Esophagus squamous epithelium (tissue), 5 donors: ENCODE measurements around the gene DPP3. TPM values are rescaled to one million over a fixed set of nuclear protein-coding genes. Genes with fewer than 3 reads are reported as not detected.

Experiments used
- DNase-seq: peaks from one replicate; lab custom pipeline; 2025; lab: John Stamatoyannopoulos, UW
- H3K27ac ChIP-seq, 4 donors: fragments of 200-600 bp; sonication (generic); one replicate each; pipeline ENCODE4 v1.5.1; 2016 to 2019; ENCODE audit warnings: mild to moderate bottlenecking in 1 of 4
- H3K27me3 ChIP-seq, 4 donors: fragments of 200-600 bp; sonication (generic); 1 replicate in 3 of 4; 2 replicates in 1 of 4; pipeline versions ENCODE4 v1.5.1 to v1.6.0; 2017 to 2021; ENCODE audit warnings: antibody characterized with exemption in 1 of 4
- H3K36me3 ChIP-seq, 3 donors: fragments of 200-600 bp; sonication (generic); one replicate each; pipeline ENCODE4 v1.5.1; 2016 to 2019
- H3K4me1 ChIP-seq, 3 donors: fragments of 200-600 bp; sonication (generic); one replicate each; pipeline ENCODE4 v1.5.1; 2017 to 2019
- H3K4me3 ChIP-seq, 4 donors: fragments of 200-600 bp; sonication (generic); 1 replicate in 3 of 4; 2 replicates in 1 of 4; pipeline ENCODE4 v1.5.1; 2016 to 2019; ENCODE audit warnings: mild to moderate bottlenecking in 2 of 4, moderate library complexity in 1 of 4
- H3K9me3 ChIP-seq, 3 donors: fragments of 200-600 bp; sonication (generic); one replicate each; pipeline ENCODE4 v1.5.1; 2016 to 2019
- CTCF ChIP-seq, 6 experiments: fragments of 450-650 bp in 4 of 6; fragments of 200-600 bp in 2 of 6; sonication (generic) in 2 of 6; IDR thresholded peaks; one replicate each; pipeline ENCODE4 v1.5.1; 2016 to 2019; ENCODE audit warnings: antibody characterized with exemption in 6 of 6, mild to moderate bottlenecking in 4 of 6, moderate library complexity in 4 of 6
- POLR2A ChIP-seq, 4 donors: fragments of 450-650 bp; IDR thresholded peaks; one replicate each; pipeline ENCODE4 v1.6.1; 2017; ENCODE audit warnings: antibody characterized with exemption in 4 of 4, mild to moderate bottlenecking in 4 of 4, moderate library complexity in 3 of 4
- whole genome bisulfite sequencing, 2 donors: methylation state at CpG; one replicate each; pipeline ENCODE4 v1.1.5; 2018; 5-methylcytosine and 5-hydroxymethylcytosine counted together
- intact Hi-C: fragments of 100-400 bp; cut with DNase I; formaldehyde crosslinking; loops from one replicate; pipeline ENCODE4 v1.15.0; 2022
- total RNA-seq, 4 donors: library from RNA; depleted of rRNA; stranded (reverse); fragments of >200 nt; gene quantifications; one replicate each; pipeline ENCODE4 v1.1.0, GENCODE V29; 2016
- donor health status: DM: yes; HTN: yes; CAD: no.

Gene DPP3
- total RNA-seq, 4 donors from 2014 or later = 24.6 to 49.2 (median 43.5) TPM

GRCh38 chr11:66546368-66546965 lies 66.2 kb downstream of the DPP3 start, which contains the start of gene ACTN3:
Gene ACTN3 (plus strand): TSS chr11:66546903. CDS start chr11:66546938, 35 bp downstream.
- Histone ChIP-seq H3K4me3 (peak within 1 kb of the TSS; percentile 68 to 90 (median 82)), H3K27ac (peak within 1 kb of the TSS; percentile 60 to 89 (median 84)), H3K4me1 (peaks cover 7 to 40% (median 26%) of the 10 kb centered on the region in 3 donors), H3K9me3 (no peaks in the 10 kb centered on the region), H3K36me3 (peaks cover 0 to 22% (median 0%) of the 10 kb centered on the region in 3 donors), H3K27me3 (no peaks in the 10 kb centered on the region)
- intact Hi-C loops = no loop called here
- no peak for DNase-seq
- no peak for TF ChIP-seq POLR2A (IDR thresholded peaks at IDR 0.05)
- TF ChIP-seq CTCF (IDR thresholded peaks at IDR 0.05) = no peak
- WGBS, 2 donors = 2% methylated on average over 18 of the region's 37 CpGs; no CpG with 5 or more reads in 1 of the 2 donors

- H3K27me3 ChIP-seq = no peaks in the 10 kb centered on the region
- intact Hi-C loops = no loop called here
- DNase-seq = no peak
- WGBS, 2 donors = 29 to 34% methylated on average over 6 to 7 of the region's 18 CpGs
- no peaks in the 10 kb centered on the region for H3K9me3 ChIP-seq
- peak overlapping the region; percentile 68 to 90 (median 82) for H3K4me3 ChIP-seq
- peaks cover 7 to 40% (median 26%) of the 10 kb centered on the region in 3 donors for H3K4me1 ChIP-seq
- peak overlapping the region in 3 of 4 donors; percentile 60 to 89 (median 86) for H3K27ac ChIP-seq
- TF ChIP-seq CTCF (IDR thresholded peaks at IDR 0.05) (no peak), POLR2A (IDR thresholded peaks at IDR 0.05) (no peak)
- peaks cover 0 to 16% (median 0%) of the 10 kb centered on the region in 3 donors for H3K36me3 ChIP-seq
Measured at GRCh38 chr11:66546966-66547661, 66.9 kb downstream of the DPP3 start.

GRCh38 chr11:66547662-66548009 lies 67.4 kb downstream of the DPP3 start:
- TF ChIP-seq CTCF (IDR thresholded peaks at IDR 0.05) (no peak), POLR2A (IDR thresholded peaks at IDR 0.05) (no peak)
- 100% methylated on average over 2 of the region's 5 CpGs; no CpG with 5 or more reads in 1 of the 2 donors for WGBS, 2 donors
- Histone ChIP-seq H3K9me3 (no peaks in the 10 kb centered on the region), H3K4me1 (peaks cover 7 to 40% (median 26%) of the 10 kb centered on the region in 3 donors), H3K4me3 (no peak overlapping the region), H3K36me3 (peaks cover 0 to 10% (median 0%) of the 10 kb centered on the region in 3 donors), H3K27me3 (no peaks in the 10 kb centered on the region), H3K27ac (no peak overlapping the region)
- no peak for DNase-seq
- intact Hi-C loops = no loop called here

- Histone ChIP-seq H3K4me1 (peaks cover 7 to 40% (median 26%) of the 10 kb centered on the region in 3 donors), H3K27ac (no peak overlapping the region), H3K4me3 (no peak overlapping the region), H3K27me3 (no peaks in the 10 kb centered on the region), H3K9me3 (no peaks in the 10 kb centered on the region), H3K36me3 (peaks cover 0 to 6% (median 0%) of the 10 kb centered on the region in 3 donors)
- WGBS, 2 donors = 46 to 61% methylated on average over 9 to 11 of the region's 11 CpGs
- intact Hi-C loops = no loop called here
- DNase-seq = no peak
- TF ChIP-seq POLR2A (IDR thresholded peaks at IDR 0.05) (no peak), CTCF (IDR thresholded peaks at IDR 0.05) (no peak)
Measured at GRCh38 chr11:66548041-66548440, 67.8 kb downstream of the DPP3 start.
